Mesendoderm (in vitro differentiated cells): Measurements from ENCODE around the gene TSPOAP1.

Experiments used
- DNase-seq: peaks from one replicate; pipeline ENCODE4 v3.0.0; 2013
- H2AK5ac ChIP-seq: 2 replicates; pipeline ENCODE4 v1.6.1; 2013; ENCODE audit warnings: low read length, inconsistent platforms
- H2BK120ac ChIP-seq: 2 replicates; pipeline ENCODE4 v1.6.1; 2013; ENCODE audit warnings: low read depth, mild to moderate bottlenecking, low read length, moderate library complexity, mixed read lengths
- H2BK15ac ChIP-seq: replicated peaks from 2 replicates; pipeline ENCODE4 v1.6.1; 2013; ENCODE audit warnings: low read depth, mild to moderate bottlenecking, moderate library complexity
- H2BK5ac ChIP-seq: 2 replicates; pipeline ENCODE4 v1.6.1; 2013; ENCODE audit warnings: low read length, inconsistent platforms
- H3K18ac ChIP-seq: 2 replicates; pipeline ENCODE4 v1.6.1; 2013; ENCODE audit warnings: mild to moderate bottlenecking, low read length, mixed read lengths
- H3K23ac ChIP-seq: one replicate; pipeline ENCODE4 v1.6.1; 2013; ENCODE audit warnings: low read length
- H3K27ac ChIP-seq: 2 replicates; pipeline ENCODE4 v1.5.1; 2013; ENCODE audit warnings: low read depth, mild to moderate bottlenecking, inconsistent platforms, low read length, moderate library complexity
- H3K27me3 ChIP-seq: 2 replicates; pipeline ENCODE4 v1.6.1; 2013; ENCODE audit warnings: low read length, control low read depth, mild to moderate bottlenecking, inconsistent platforms; ENCODE audit not compliant: insufficient read depth, poor library complexity
- H3K36me3 ChIP-seq: 2 replicates; pipeline ENCODE4 v1.6.1; 2013; ENCODE audit warnings: low read length, inconsistent platforms; ENCODE audit not compliant: control insufficient read depth, insufficient read depth
- H3K4ac ChIP-seq: one replicate; pipeline ENCODE4 v1.6.1; 2013; ENCODE audit warnings: low read depth, mild to moderate bottlenecking, low read length, moderate library complexity
- H3K4me1 ChIP-seq: 2 replicates; pipeline ENCODE4 v1.6.1; 2013; ENCODE audit warnings: low read depth, low read length, inconsistent platforms; ENCODE audit not compliant: control insufficient read depth
- H3K4me2 ChIP-seq: 2 replicates; pipeline ENCODE4 v1.6.1; 2013; ENCODE audit warnings: low read length
- H3K4me3 ChIP-seq: 2 replicates; pipeline ENCODE4 v1.5.1; 2013; ENCODE audit warnings: mild to moderate bottlenecking, low read length
- H3K56ac ChIP-seq: one replicate; pipeline ENCODE4 v1.6.1; 2013; ENCODE audit warnings: low read length
- H3K79me1 ChIP-seq: 2 replicates; pipeline ENCODE4 v1.6.1; 2013; ENCODE audit warnings: low read length, inconsistent platforms
- H3K79me2 ChIP-seq: 2 replicates; pipeline ENCODE4 v1.6.1; 2013; ENCODE audit warnings: mild to moderate bottlenecking, low read length; ENCODE audit not compliant: control insufficient read depth, insufficient read depth
- H3K9ac ChIP-seq: 2 replicates; pipeline ENCODE4 v1.6.1; 2013; ENCODE audit warnings: low read length, inconsistent platforms
- H4K5ac ChIP-seq: one replicate; pipeline ENCODE4 v1.6.1; 2013; ENCODE audit warnings: low read length
- H4K8ac ChIP-seq: one replicate; pipeline ENCODE4 v1.6.1; 2013; ENCODE audit warnings: low read depth, mild to moderate bottlenecking, control low read depth, low read length, moderate library complexity
- WGBS: extraction: QIAGEN DNeasy Blood & Tissue Kit; methylation state at CpG from one replicate; pipeline ENCODE4 v1.1.7; 2013; ENCODE audit warnings: low lambda C conversion rate, missing lambda C conversion rate; ENCODE audit not compliant: insufficient coverage; ENCODE audit errors: extremely low coverage; 5-methylcytosine and 5-hydroxymethylcytosine counted together

Gene TSPOAP1

GRCh38 chr17:58336456-58337209, 8.0 kb upstream of the TSPOAP1 start:
- Histone ChIP-seq H3K4ac (no peak overlapping the region), H2BK15ac (no peak overlapping the region), H3K4me3 (no peak overlapping the region), H3K4me1 (peaks cover 24% of the 10 kb centered on the region), H2BK5ac (no peak overlapping the region), H3K56ac (peak overlapping the region; percentile 59), H4K5ac (no peak overlapping the region), H3K36me3 (no peaks in the 10 kb centered on the region), H3K4me2 (no peak overlapping the region), H3K27ac (no peak overlapping the region), H3K23ac (no peak overlapping the region), H3K18ac (no peak overlapping the region), H2AK5ac (peak overlapping the region; percentile 4), H3K79me2 (no peaks in the 10 kb centered on the region), H3K79me1 (no peaks in the 10 kb centered on the region), H3K9ac (no peak overlapping the region), H3K27me3 (no peaks in the 10 kb centered on the region), H4K8ac (no peak overlapping the region), H2BK120ac (no peak overlapping the region)
- DNase-seq = no peak
- no CpG with 5 or more reads among the region's 5 CpGs for WGBS

GRCh38 chr17:58335779-58336455, 7.3 kb upstream of the TSPOAP1 start:
- Histone ChIP-seq H3K79me2 (no peaks in the 10 kb centered on the region), H2BK5ac (no peak overlapping the region), H3K23ac (no peak overlapping the region), H3K9ac (peak overlapping the region; percentile 2), H4K5ac (no peak overlapping the region), H3K36me3 (no peaks in the 10 kb centered on the region), H3K56ac (peak overlapping the region; percentile 59), H3K4me2 (no peak overlapping the region), H3K27me3 (no peaks in the 10 kb centered on the region), H3K4me3 (no peak overlapping the region), H3K79me1 (no peaks in the 10 kb centered on the region), H3K4me1 (peaks cover 26% of the 10 kb centered on the region), H3K4ac (no peak overlapping the region), H4K8ac (no peak overlapping the region), H2BK15ac (no peak overlapping the region), H2AK5ac (no peak overlapping the region), H3K27ac (no peak overlapping the region), H3K18ac (no peak overlapping the region), H2BK120ac (no peak overlapping the region)
- WGBS = no CpG with 5 or more reads among the region's 4 CpGs
- DNase-seq = peak; percentile 51

GRCh38 chr17:58335061-58335731, 6.6 kb upstream of the TSPOAP1 start:
- peak overlapping the region; percentile 51 for H3K56ac ChIP-seq
- no CpG with 5 or more reads among the region's 10 CpGs for WGBS
- H3K4me1 ChIP-seq = peaks cover 27% of the 10 kb centered on the region
- H3K36me3 ChIP-seq = no peaks in the 10 kb centered on the region
- H4K8ac ChIP-seq = no peak overlapping the region
- H2BK15ac ChIP-seq = no peak overlapping the region
- H2BK120ac ChIP-seq = no peak overlapping the region
- H3K79me1 ChIP-seq = no peaks in the 10 kb centered on the region
- no peak overlapping the region for H3K4me3 ChIP-seq
- no peak overlapping the region for H2AK5ac ChIP-seq
- peak overlapping the region; percentile 2 for H3K9ac ChIP-seq
- H3K27ac ChIP-seq = no peak overlapping the region
- H3K79me2 ChIP-seq = no peaks in the 10 kb centered on the region
- no peak overlapping the region for H3K4me2 ChIP-seq
- no peaks in the 10 kb centered on the region for H3K27me3 ChIP-seq
- no peak overlapping the region for H4K5ac ChIP-seq
- DNase-seq = no peak
- no peak overlapping the region for H3K18ac ChIP-seq
- H3K4ac ChIP-seq = no peak overlapping the region
- no peak overlapping the region for H3K23ac ChIP-seq
- no peak overlapping the region for H2BK5ac ChIP-seq

- no CpG with 5 or more reads among the region's 9 CpGs for WGBS
- no peak overlapping the region for H3K23ac ChIP-seq
- no peak overlapping the region for H4K8ac ChIP-seq
- no peak overlapping the region for H3K4me2 ChIP-seq
- no peaks in the 10 kb centered on the region for H3K27me3 ChIP-seq
- no peak overlapping the region for H2BK15ac ChIP-seq
- DNase-seq = no peak
- H2BK120ac ChIP-seq = no peak overlapping the region
- H2BK5ac ChIP-seq = no peak overlapping the region
- no peaks in the 10 kb centered on the region for H3K79me2 ChIP-seq
- H3K36me3 ChIP-seq = no peaks in the 10 kb centered on the region
- H3K56ac ChIP-seq = no peak overlapping the region
- H3K4me3 ChIP-seq = no peak overlapping the region
- H3K4ac ChIP-seq = no peak overlapping the region
- H3K79me1 ChIP-seq = no peaks in the 10 kb centered on the region
- H3K9ac ChIP-seq = no peak overlapping the region
- H4K5ac ChIP-seq = no peak overlapping the region
- no peak overlapping the region for H3K27ac ChIP-seq
- H3K4me1 ChIP-seq = peaks cover 27% of the 10 kb centered on the region
- no peak overlapping the region for H3K18ac ChIP-seq
- no peak overlapping the region for H2AK5ac ChIP-seq
Measured at GRCh38 chr17:58334661-58335060, 6.1 kb upstream of the TSPOAP1 start.

- no peak overlapping the region for H3K4me2 ChIP-seq
- no peak overlapping the region for H3K56ac ChIP-seq
- H3K4me1 ChIP-seq = peaks cover 24% of the 10 kb centered on the region
- no peak overlapping the region for H2AK5ac ChIP-seq
- WGBS = no CpG with 5 or more reads among the region's 5 CpGs
- H3K36me3 ChIP-seq = no peaks in the 10 kb centered on the region
- H3K27me3 ChIP-seq = no peaks in the 10 kb centered on the region
- no peak overlapping the region for H3K9ac ChIP-seq
- no peak overlapping the region for H2BK5ac ChIP-seq
- no peak overlapping the region for H4K8ac ChIP-seq
- no peak overlapping the region for H3K27ac ChIP-seq
- DNase-seq = no peak
- H3K18ac ChIP-seq = no peak overlapping the region
- no peaks in the 10 kb centered on the region for H3K79me1 ChIP-seq
- H2BK15ac ChIP-seq = no peak overlapping the region
- H3K79me2 ChIP-seq = no peaks in the 10 kb centered on the region
- no peak overlapping the region for H2BK120ac ChIP-seq
- H3K23ac ChIP-seq = no peak overlapping the region
- no peak overlapping the region for H3K4ac ChIP-seq
- no peak overlapping the region for H3K4me3 ChIP-seq
- no peak overlapping the region for H4K5ac ChIP-seq
Measured at GRCh38 chr17:58334256-58334655, 5.7 kb upstream of the TSPOAP1 start.
